Caki2 (cell line): ENCODE measurements around the gene SLC26A11. TPM values are rescaled to one million over a fixed set of nuclear protein-coding genes. Genes with fewer than 3 reads are reported as not detected.

Experiments
- DNase-seq: peaks from one replicate; pipeline ENCODE4 v3.0.0-alpha.2; 2015; ENCODE audit warnings: low read depth
- in situ Hi-C: cut with HindIII; loops from 2 replicates; pipeline ENCODE4 v1.10.0; 2016; ENCODE audit warnings: low sequenced_read_pairs, low pct_unique_long_range_greater_than_20kb, mixed read lengths
- total RNA-seq: library from RNA; depleted of rRNA; stranded (reverse); fragments of >200 nt; shearing (Covaris generic); gene quantifications from 2 replicates; pipeline ENCODE4 v1.2.3, GENCODE V29; 2014; ENCODE audit warnings: low replicate concordance

SLC26A11 gene
- total RNA-seq, 1 experiment from 2014 or later = 31.1 TPM

DNA sequence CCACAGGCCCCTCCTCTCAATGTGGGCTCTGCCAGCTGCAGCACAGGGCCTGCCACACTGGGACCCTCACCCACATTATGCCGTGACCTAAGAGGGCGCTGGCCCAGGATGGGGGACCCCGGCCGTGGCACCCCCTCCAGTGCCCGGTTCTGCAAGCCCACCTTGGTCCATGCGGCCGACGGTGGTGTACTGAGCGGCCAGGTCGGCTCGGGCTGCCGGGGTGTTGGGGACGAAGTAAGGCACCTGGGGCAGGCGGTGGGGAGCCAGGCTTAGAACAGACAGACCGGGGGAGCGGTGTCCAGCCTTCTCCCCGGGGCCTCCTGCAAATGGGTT is 6.6 kb upstream of the SLC26A11 start:
- in situ Hi-C loops = no loop called here
- DNase-seq = no peak

DNA sequence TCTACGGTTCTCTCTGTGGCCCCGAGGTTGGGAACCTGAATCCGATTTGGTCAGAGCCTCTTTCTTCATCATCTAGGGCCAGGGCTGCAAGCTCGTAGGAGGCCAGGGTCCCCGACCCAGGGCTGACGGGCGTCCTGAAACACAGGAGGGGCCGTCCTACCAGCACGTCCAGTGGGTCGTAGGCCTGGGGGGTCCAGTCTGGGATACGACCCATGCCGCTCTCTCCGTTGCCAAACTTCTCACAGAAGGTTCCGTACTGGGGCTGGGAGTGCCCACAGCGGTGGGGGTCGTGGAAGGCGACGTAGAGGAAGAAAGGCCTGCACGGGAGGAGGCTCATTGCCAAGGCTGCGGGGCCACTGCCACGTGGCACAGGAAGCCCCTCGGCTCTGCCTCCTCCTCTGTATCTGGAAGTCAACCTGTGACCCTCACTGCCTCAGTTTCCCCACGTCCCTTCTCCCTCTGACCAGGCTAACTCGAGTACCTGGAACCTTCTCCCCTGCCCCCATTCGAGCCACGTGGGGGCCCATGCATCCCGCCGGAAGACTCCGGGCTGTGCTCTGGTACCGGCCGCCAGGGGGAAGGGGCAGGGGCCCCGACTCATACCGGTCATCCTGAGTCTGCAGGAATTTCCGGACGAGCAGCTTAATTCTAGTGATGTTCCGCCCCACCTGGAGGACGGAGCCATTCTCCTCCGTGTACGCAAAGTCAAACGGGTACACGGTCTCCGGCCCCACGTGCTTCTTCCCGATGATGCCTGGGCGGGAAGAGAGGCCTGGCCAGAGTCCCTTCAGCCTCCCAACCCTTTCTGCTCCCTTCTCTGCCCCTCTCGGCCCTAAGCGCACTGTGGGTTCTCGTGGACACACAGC is 6.0 kb upstream of the SLC26A11 start:
- in situ Hi-C loops = no loop called here
- DNase-seq = no peak

DNA sequence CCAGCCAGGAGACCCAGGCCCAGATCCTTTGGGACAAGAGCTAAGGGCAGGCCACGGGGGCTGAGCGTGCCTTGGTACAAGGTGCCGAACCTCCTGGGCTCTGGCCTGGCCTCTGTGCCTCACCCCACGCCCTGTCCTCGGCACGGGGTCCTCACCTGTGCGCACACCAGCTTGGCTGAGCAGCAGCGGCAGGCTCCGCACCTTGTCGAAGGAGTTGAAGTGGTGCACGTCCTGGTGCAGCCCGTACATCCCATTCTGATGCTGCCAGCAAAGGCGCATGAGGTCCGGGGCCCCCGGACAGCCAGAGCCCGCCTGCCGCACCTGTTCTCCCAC is 5.4 kb upstream of the SLC26A11 start:
- no peak for DNase-seq
- in situ Hi-C loops = no loop called here

DNA sequence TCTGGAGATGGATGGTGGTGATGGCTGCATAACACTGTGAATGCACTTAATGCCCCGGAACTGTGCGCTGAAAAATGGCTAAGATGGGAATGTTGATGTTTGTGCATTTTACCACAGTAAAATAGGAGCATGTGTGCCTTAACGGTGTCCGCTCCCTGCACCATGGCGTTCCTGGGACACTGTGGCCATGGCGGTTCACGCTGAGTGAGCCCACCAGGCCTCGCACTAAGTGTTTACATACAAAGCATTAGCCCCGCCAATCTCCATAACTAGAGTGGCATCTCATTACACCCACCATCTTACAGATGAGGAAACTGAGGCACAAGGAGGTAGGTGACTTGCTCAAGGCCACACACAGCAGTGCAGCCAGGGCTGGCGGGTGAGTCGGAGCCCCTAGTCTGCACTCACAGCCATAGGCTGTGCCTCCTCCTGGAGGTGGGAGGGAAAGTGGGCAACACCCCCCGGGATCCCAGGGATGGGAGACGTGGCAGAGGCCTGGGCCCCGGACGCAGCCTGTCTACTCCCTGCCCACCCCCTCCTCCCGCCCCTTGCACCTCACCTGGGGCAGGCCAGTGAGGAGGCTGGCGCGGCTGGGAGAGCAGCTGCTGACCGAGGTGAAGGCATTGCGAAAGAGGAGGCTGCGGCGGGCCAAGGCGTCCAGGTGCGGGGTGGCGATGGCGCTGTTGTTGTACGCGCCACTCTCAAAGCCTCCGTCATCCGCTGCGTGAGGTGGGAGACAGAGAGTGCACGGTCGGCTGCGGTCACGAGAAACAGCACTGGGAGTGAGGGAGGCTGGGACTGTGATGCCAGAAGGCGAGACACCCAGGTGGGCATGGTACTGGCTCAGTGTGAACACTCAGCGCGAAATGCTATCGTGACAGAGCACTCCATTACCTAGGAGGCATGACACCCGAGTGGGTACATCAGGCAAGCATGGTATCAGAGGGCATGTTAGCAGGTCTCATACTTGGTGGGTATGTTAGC is 3.5 kb upstream of the SLC26A11 start:
- in situ Hi-C loops = no loop called here
- no peak for DNase-seq

DNA sequence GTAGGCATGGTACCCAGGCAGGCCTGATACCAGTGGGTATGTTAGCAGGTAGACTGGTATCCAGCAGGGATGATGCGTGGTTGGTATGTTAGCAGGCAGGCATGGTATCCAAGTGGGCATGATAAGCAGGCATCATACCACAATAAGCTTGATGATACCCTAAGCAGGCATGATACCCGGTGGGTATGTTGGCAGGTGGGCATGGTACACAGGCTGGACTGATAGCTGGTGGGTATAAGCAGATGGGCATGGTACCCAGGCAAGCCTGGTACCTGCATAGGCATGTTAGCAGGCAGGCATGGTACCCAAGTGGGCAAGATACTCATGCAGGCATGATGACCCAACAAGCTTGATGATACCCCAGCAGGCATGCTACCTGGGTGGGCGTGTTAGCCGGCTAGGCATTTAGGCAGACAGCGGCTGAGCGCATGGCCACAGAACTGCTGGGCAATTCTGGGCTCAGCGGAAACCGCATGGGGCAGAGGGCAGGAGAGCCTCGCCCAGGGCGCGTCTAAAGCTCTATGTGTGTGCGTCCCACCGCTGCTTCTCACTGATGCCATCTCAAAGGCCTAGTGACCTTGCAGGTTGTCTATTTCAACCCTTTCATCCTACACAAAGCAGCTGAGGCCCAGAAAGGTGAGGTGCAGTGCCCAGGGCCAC is 2.4 kb upstream of the SLC26A11 start:
- no peak for DNase-seq
- in situ Hi-C loops = no loop called here

DNA sequence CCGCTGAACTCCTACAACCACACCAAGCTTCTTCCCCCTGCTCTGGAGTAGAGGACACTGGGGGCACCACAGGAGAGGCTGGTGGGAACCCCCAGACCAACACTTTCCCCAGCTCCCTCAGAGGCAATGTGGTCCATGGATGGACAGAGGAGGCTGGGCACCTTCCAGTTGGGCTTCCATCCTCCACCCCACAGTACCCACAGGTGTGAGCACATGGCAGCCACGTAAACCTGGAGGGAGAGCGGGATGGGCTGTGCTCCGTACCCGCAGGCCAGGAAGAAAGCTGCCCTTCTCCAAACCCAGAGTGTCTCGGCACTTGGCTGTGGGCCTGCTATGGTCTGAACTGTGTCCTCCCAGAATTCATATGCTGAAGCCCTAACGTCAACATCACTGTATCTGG is 1.8 kb upstream of the SLC26A11 start:
- in situ Hi-C loops = no loop called here
- DNase-seq = no peak

DNA sequence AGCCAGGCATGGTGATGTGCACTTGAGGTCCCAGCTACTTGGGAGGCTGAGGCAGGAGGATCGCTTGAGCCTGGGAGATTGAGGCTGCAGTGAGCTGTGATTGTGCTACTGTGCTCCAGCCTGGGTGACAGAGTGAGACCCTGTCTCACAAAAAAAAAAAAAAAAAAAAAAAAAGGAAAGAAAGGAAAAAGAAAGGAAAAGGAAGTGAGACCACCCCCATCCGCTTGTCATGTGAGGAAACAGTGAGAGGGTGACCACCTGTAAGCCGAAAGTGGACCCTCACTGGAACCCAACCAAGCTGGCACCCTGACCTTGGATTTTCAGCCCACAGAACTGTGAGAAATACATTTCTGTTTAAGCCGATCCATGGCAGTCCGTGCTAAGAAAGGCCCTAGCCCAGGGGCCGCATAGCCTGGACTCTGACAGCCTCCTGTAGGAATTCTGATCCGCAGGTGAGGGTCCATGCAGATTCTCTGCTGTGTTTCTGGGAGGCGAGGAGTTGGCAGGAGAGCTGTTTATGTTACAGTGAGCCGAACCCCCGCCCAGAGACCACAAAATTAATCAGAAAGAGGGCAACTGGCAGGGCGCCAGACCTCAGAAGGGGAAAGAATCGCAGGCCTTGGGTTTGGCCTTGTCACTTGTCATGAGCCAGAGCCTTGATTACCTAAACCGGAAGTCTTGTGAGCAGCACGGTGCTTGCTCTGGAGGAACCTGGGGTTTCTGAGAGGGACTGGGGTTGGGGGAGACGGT is 1.0 kb upstream of the SLC26A11 start:
- DNase-seq = peak; percentile 88
- in situ Hi-C loops = no loop called here

DNA sequence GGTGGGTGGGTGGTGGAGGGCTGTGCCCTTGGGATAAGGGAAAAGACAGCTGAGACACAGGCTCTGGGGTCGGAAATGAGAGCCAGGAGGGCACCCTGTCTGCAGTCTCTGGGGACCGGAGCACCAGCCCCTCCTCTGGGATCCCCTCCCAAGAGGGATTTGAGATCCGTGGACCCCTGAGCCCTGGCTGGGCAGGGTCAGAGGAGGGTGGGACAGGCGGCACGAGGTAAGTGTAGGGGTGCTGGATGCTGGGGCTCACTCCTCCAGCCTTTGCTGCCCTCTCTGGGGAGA is 519 bp upstream of the SLC26A11 start:
- no peak for DNase-seq
- in situ Hi-C loops = no loop called here

DNA sequence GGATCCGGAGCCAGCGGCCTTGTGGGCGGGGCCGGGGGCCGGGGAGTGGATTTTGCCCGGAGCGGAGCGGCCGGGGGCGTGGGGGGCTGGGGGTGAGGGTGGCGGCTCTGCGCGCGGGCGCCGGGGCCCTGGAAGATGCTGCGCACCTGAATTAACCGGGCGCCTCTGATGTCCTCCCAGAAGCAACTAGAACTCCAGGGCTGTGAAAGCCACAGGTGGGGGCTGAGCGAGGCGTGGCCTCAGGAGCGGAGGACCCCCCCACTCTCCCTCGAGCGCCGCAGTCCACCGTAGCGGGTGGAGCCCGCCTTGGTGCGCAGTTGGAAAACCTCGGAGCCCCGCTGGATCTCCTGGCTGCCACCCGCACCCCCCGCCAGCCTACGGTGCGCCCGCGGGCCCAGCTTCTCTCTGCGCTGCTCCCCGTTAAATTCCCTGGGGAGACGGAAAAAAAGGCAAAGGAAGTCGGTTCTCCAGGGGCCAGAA is 549 bp downstream of the SLC26A11 start:
- in situ Hi-C loops = no loop called here
- no peak for DNase-seq

DNA sequence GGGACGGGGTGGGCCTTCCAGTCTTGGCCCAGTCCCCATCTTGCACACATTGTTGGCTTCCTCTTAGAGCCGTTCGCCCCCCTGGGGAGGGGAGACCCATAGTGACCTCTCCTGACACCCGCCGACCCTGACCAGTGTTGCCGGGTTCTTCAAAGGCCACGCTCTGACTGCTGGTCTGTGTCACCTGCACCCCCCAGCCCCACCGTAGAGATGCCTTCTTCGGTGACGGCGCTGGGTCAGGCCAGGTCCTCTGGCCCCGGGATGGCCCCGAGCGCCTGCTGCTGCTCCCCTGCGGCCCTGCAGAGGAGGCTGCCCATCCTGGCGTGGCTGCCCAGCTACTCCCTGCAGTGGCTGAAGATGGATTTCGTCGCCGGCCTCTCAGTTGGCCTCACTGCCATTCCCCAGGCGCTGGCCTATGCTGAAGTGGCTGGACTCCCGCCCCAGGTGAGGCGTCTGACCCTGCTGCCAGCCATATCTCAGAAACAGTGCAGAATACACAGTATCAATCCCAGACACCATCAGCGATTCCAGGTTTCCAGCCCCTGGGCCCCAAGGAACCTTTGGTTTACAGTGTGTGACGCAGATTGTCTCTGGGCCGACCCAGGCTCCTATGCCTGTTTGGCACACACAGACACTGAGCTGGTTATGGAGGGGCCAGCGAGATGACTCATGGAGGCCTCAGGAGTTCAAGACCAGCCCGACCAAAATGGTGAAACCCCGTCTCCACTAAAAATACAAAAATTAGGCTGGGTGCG is 1.3 kb downstream of the SLC26A11 start:
- DNase-seq = no peak
- in situ Hi-C loops = no loop called here

DNA sequence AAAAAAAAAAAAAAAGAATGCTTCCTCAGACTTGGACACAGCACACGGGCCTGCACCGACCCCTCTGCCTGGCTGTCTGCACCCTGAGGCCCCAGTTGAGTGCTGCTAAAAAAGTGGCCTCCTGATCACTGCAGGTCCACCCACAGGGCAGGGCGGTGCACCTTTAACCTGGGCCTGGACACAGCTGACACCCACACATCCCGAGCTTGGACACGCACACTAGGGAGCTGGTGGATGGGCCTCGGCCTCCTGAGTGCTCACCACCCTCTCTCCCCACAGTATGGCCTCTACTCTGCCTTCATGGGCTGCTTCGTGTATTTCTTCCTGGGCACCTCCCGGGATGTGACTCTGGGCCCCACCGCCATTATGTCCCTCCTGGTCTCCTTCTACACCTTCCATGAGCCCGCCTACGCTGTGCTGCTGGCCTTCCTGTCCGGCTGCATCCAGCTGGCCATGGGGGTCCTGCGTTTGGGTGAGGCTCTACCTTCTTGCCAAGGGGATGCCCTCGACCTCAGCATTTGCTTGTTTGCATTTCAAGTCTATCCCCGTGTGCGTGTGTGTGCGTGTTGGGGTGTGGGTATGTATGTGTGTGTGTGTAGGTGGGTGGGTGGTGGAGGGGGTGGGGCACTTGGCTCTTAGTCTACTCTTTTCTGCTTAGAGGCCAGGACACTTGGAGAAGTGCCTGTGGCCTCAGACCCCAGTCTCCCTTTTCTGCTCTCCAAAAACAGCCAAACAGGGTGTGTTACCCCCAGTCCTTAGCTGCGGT is 2.3 kb downstream of the SLC26A11 start:
- in situ Hi-C loops = no loop called here
- DNase-seq = no peak

DNA sequence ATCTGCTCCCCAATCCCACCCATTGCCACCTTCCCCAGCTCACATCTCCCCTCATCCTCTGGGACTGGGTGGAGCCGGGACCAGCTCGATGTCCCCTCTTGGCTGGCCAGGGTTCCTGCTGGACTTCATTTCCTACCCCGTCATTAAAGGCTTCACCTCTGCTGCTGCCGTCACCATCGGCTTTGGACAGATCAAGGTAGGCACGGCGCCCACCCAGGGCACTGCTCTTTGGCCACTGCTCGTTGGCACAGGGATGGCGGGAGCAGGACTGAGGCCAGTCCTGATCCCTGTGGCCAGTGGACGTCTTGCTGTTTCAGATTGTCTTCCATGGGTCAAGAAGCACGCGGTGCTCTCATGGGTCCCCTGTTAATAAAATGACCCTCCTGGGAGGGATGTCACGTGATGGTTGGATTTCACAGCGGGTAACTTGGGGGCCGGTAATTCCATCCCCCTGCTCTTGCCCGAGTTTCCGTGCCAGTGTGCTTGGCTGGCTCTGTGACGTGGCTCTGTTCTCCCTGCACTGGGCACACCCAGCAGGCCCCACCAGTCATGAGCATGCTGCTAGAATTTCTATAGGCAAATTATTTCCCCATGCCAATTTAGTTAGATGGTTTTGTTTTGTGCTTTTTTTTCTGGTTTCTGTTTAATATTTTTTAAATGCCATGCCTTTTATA is 3.1 kb downstream of the SLC26A11 start:
- in situ Hi-C loops = no loop called here
- DNase-seq = no peak

DNA sequence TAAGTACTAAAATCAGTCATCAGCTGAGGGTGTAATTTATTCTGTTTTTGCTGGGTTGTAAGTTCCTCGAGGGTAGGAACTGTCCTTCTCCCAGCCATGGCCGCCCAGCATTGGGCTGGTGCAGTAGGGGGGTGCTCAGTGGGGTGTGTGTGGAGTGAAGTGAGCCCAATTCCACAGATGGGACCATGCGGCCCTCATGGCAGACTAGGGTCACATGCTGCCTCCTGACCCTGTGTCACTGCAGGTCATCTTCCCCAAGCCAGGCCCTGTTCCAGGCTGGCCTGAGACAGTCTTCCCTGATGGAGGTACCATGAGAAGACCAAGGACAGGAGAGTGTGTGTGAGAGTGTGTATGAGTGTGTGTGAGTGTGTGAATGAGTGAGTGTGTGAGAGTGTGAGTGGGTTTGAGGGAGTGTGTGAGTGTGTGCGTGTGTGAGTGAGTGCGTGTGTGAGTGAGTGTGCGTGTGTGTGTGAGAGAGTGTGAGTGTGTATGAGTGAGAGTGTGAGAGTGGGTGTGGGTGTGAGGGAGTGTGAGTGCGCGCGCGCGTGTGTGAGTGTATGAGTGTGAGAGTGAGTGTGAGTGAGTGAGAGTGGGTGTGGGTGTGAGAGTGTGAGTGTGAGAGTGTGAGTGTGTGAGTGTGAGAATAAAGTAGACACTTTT is 3.7 kb downstream of the SLC26A11 start:
- DNase-seq = no peak
- in situ Hi-C loops = no loop called here

DNA sequence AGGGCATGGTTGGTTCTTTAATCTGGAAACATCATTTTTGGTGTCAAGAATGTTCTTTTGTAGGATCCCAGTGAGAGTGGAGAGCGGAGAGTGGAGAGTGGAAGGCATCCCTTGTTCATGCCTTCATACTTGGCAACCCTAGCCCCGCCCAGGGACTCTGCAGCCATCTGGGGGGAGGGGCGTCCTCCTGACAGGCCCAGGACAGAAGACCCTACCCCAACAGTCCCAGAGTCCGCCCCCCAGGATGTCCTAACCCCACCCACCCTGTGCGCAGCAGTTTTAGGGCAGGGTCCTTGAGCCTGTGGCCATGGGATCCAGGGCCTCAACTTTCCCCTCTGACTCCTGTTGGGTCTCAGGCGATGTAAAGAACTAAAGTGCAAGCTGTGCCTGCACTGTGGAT is 4.5 kb downstream of the SLC26A11 start:
- no peak for DNase-seq
- in situ Hi-C loops = no loop called here

DNA sequence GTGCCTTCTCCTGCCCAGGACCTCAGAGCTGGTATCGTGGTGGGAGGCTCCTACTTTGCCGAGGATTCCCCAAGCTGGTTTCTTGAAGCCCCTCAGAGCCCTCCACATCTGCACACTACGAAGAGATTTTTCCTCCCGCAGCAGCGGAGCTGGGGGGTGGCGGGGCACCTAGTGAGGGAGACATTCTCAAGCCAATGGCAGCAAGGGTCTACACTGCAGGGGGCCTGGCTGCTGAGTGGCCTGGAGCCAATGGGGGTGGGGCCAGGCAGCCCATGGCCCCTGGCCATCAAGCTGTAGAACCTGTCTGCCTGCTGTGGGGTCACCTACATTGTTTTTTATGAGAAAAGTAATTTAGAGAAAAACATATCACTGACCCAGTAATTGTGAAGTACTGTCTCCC is 5.0 kb downstream of the SLC26A11 start:
- in situ Hi-C loops = no loop called here

DNA sequence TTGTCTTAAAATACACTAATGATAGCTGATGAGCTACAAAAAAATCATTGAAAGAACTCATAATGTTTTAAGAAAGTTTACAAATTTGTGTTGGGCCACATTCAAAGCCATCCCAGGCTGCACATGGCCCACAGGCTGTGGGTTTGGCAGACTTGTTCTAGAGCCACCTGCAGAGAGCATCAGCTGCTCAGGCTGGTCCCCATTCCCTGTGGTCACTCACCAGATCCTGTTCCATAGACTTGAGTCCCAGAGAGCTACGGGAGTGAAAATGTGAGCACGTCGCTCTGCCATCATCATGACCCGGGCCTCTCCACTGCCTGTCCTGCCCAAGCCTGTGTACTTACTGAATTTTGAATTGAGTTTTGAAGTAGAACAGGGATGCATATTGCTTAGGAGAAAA is 6.9 kb downstream of the SLC26A11 start:
- in situ Hi-C loops = no loop called here
- no peak for DNase-seq

More for the DNA sequence above, 5.0 kb downstream of the SLC26A11 start:
- DNase-seq = no peak
